Cerebellar nuclear complex (tissue), 1 donor: ENCODE results near the gene SRL.
"Not testable (repeated sequence)": the region's sequence is repeated elsewhere in the genome, so short reads cannot be mapped to it uniquely, and the experiment has no call there.

Experiments used
- DNase-seq, 2 experiments: peaks; one replicate each; lab custom pipeline; 2025; lab: John Stamatoyannopoulos, UW

Gene SRL

GRCh38 chr16:4260360-4260759 lies 18.5 kb upstream of the SRL start:
- DNase-seq: no peak

- DNase-seq: no peak
These were observed 16.0 kb upstream of the SRL start for GRCh38 chr16:4257646-4258556.

- peak; percentile 82 to 92 for DNase-seq
These were observed 11.7 kb upstream of the SRL start for GRCh38 chr16:4253394-4254150.

- DNase-seq: not testable (repeated sequence)
These were observed 11.1 kb upstream of the SRL start for GRCh38 chr16:4253012-4253393.

- DNase-seq: no peak
These were observed 7.8 kb upstream of the SRL start for GRCh38 chr16:4249530-4250308.

- DNase-seq: no peak
These were observed 5.5 kb upstream of the SRL start for GRCh38 chr16:4247460-4247784.

GRCh38 chr16:4246777-4247459 lies 5.0 kb upstream of the SRL start:
- no peak for DNase-seq

GRCh38 chr16:4245077-4245791 lies 3.4 kb upstream of the SRL start:
- no peak for DNase-seq

- DNase-seq: no peak
These were observed 2.6 kb upstream of the SRL start for GRCh38 chr16:4244254-4245076.

GRCh38 chr16:4241258-4241927 lies 487 bp downstream of the SRL start:
- DNase-seq: no peak

- DNase-seq: no peak
These were observed 1.3 kb downstream of the SRL start for GRCh38 chr16:4240624-4241023.

- no peak for DNase-seq
These were observed 2.2 kb downstream of the SRL start for GRCh38 chr16:4239682-4240175.

GRCh38 chr16:4239020-4239419 lies 2.9 kb downstream of the SRL start:
- no peak for DNase-seq

GRCh38 chr16:4233431-4233830 lies 8.4 kb downstream of the SRL start:
- no peak for DNase-seq

- DNase-seq: no peak
These were observed 9.1 kb downstream of the SRL start for GRCh38 chr16:4232541-4233386.

GRCh38 chr16:4231886-4232285 lies 10.0 kb downstream of the SRL start:
- DNase-seq: no peak

GRCh38 chr16:4231367-4231766 lies 10.5 kb downstream of the SRL start:
- no peak for DNase-seq

- no peak for DNase-seq
These were observed 14.9 kb downstream of the SRL start for GRCh38 chr16:4227040-4227332.
